Middle frontal gyrus (tissue), 1 donor: ENCODE data around the gene ZSWIM5.
"Not testable (repeated sequence)": the region's sequence is repeated elsewhere in the genome, so short reads cannot be mapped to it uniquely, and the experiment has no call there.

ENCODE experiments used
- DNase-seq: peaks from one replicate; pipeline ENCODE4 v3.0.0-alpha.2; 2015; ENCODE audit warnings: low spot score; ENCODE audit errors: extremely low spot score

The ZSWIM5 gene

GRCh38 chr1:45205910-45206721 lies at the start of gene ZSWIM5:
TSS of gene ZSWIM5 (minus strand) at chr1:45206605. CDS start at chr1:45206350, 255 bp downstream.
- peak; percentile 65 for DNase-seq

- DNase-seq = no peak
Observed at GRCh38 chr1:45254490-45254889, 48.1 kb upstream of the ZSWIM5 start.

- no peak for DNase-seq
Observed at GRCh38 chr1:45250544-45250943, 44.1 kb upstream of the ZSWIM5 start.

DNA sequence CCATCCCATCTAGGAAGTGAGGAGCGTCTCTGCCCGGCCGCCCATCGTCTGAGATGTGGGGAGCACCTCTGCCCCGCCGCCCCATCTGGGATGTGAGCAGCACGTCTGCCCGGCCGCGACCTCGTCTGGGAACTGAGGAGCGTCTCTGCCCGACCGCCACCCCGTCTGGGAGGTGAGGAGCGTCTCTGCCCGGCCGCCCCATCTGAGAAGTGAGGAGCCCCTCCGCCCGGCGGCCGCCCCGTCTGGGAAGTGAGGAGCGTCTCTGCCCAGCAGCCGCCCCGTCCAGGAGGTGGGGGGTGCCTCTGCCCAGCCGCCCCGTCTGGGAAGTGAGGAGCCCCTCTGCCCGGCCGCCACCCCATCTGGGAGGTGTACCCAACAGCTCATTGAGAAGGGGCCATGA lies 41.6 kb upstream of the ZSWIM5 start:
- DNase-seq = not testable (repeated sequence)

- DNase-seq = no peak
Observed at GRCh38 chr1:45246760-45247159, 40.4 kb upstream of the ZSWIM5 start.

- DNase-seq = not testable (repeated sequence)
Observed at GRCh38 chr1:45246359-45246758, 40.0 kb upstream of the ZSWIM5 start.

- DNase-seq = no peak
Observed at GRCh38 chr1:45244660-45245059, 38.3 kb upstream of the ZSWIM5 start.

GRCh38 chr1:45243476-45244343 lies 37.3 kb upstream of the ZSWIM5 start:
- DNase-seq = no peak

- DNase-seq = no peak
Observed at GRCh38 chr1:45238846-45239245, 32.4 kb upstream of the ZSWIM5 start.

DNA sequence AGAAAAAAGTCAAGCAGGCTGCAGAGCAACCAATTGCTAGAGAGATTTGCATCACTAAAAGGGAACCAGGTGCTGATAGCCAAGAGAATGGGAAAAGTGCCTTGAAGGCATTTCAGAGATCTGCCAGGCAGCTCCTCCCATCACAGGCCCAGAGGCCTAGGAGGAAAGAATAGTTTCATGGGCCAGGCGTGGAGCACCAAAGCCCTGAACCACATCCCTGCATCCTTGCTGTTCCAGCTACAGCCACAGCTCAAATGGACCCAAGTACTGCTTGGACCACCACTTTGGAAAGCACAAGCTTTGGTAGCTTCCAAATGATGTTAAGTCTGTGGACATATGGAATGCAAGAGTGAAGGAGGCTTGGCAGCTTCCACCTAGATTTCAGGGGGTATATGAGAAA lies 29.7 kb upstream of the ZSWIM5 start:
- no peak for DNase-seq

DNA sequence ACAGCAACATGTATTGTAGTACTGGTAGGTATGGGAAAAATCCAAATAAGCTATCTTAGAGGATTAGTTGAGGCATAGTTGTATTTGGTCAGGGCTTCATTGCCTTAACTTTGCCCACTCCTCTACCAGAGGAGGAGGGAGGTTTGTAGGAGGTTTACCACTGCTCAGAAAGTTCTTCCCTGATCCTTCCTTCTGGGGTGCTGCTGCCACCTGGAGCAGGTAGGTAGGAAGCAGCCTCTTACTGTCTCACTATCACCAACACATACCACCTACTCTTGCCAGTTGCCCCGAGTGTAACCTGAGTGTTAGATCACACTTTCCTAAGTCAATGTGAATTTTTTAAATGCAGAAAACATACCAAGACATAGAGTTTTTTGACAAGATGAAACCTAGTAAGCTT lies 24.1 kb upstream of the ZSWIM5 start:
- no peak for DNase-seq

DNA sequence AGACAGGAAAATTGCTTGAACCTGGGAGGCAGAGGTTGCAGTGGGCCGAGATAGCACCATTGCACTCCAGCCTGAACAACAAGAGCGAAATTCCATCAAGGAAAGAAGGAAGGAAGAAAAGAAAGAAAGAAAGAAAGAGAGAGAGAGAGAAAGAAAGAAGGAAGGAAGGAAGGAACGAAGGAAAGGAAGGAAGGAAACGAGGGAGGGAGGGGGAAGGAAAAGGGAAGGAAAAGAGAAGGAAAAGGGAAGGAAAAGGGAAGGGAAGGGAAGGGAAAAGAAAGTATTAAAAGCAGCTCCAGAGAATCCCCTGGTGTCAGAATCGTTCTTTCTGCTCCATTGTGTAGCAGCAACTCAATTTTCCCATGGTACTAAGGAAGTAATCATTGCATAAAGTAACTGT lies 19.2 kb upstream of the ZSWIM5 start:
- no peak for DNase-seq

- DNase-seq = not testable (repeated sequence)
Observed at GRCh38 chr1:45223710-45224109, 17.3 kb upstream of the ZSWIM5 start.

DNA sequence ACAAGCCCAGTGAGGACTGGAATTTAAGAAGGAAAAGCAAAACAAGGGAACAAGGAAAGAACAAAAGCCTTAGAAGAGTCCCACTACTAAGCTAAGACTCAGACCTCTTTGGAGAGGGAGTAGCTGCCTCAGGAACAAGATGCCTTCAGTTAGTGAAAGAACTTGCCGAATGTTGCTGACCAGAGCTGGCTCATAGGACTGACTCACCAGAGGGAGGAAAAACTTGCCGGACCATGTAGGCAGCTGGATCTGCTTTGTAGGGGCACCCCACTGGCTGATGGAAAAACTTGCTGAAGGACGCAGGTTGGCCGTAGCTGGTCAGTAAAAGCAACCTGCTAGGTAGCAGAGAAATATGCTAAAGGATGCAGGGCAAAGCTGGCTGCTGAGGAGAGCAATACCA lies 15.3 kb upstream of the ZSWIM5 start:
- no peak for DNase-seq

DNA sequence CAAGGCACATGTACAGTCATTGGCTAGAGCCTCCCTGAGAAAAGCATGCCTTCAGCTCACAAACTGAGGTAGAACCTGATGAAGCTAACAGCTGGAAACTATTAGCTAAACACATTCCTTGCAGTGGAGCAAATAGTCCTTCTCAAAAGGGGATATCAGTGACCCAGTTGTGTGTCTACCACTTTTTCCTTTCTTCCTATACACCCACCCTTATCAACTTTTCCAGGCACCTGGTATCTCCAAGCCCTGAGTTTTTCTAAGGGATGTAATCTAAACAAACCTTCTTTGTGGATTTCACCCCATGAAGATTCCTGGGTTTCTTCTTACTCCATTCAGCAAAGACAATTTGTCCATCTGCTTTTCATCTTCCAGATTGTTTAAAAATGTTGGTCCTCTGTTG lies 10.5 kb upstream of the ZSWIM5 start:
- DNase-seq = no peak

GRCh38 chr1:45216200-45216541 lies 9.8 kb upstream of the ZSWIM5 start:
- DNase-seq = no peak

DNA sequence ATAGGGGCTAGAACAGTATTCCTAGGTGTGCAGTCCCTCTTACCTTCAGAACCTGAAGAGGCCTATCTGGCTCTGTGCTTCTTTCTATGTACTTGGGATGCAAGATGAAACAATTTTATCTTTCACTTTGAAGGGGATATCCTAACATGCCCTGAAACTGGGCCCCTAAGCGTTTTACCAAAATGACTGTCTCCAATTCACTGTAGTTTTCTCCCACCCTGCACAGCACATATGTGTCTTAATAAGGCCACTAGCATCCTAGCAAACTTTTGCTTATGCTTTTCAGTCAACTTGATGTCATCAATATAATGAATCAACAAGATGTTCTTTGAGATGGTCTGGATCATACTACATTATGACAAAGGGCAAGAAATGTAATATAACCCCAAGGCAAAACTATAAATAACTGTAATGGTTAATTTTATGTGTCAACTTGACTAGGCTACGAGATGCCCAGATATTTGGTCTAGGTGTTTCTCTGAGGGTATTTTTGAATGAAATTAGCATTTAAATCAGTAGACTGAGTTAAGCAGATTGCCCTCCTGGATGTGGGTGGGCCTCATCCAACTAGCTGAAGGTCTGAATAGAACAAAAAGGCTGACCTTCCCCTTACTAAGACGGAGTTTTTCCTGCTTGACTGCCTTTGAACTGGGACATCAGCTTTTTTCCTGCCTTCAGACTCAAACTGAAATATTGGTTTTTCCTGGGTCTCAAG lies 9.2 kb upstream of the ZSWIM5 start:
- DNase-seq = no peak

- DNase-seq = no peak
Observed at GRCh38 chr1:45213892-45214291, 7.5 kb upstream of the ZSWIM5 start.

GRCh38 chr1:45211076-45211475 lies 4.7 kb upstream of the ZSWIM5 start:
- no peak for DNase-seq

DNA sequence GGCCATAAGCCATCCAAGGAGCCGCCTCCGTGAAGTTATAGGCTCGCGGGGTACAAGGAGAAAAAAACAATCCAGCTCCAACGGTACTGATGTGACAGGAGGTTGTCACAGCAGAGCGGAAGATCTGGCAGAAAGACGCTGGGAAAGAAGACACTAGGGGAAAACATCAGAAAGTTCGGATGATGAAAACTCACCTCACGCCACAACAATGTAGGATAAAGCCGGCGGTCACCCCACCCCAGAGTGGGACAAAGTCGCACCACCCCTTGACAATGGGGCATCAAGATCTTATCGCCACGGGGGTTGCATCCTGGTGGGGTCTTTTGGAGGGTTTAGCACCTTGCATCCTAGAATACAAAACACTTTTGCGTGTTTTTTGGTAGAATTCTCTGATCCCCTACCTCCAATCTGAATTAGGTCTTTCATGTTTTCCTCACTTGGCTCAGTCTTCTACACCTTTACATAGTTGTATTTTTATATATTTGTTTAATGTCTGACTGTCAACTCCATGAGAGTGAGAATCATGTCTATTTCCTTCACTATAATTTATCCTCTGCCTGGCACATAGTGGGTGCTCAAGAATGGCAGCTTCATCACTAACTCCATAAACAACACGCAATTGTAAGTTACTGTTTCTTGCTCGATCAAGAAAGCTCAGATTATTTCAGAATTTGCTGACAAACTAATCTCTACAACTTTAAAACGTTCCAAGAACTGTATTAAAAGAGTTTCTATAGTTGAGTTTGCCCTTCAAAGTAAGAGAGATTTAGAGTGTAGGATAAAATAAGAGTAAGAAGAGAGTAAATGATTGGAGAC lies 611 bp upstream of the ZSWIM5 start:
- DNase-seq = no peak
